ENCODE data around the gene KLF9. TPM values are rescaled to one million over a fixed set of nuclear protein-coding genes. Genes with fewer than 3 reads are reported as not detected.

KLF9 gene
- total and polyA plus RNA-seq, 2 experiments from 2014 or later = 2.5 to 14.3 TPM

DNA sequence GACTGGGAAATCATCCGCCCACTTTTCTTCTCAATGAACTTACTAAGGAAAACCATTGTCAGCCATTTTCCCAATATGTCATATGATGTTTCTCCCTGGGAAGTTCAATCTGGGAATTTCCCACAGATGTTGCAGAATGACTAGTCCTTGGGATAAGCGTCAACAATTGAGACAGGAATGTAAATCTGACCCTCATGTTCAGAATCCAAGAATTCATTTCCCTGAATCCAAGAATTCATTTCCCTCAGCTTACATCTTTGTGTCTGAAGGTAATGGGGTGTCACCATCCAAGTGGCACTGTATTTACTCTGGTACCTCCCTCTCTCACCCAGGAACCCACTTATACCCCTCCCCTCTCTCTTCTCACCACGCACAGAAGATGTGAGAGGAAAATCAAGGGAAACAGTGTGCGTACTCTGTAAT, 7.4 kb downstream of the KLF9 start:
- in situ Hi-C loops (cut with MboI) = no loop called here
- peak overlapping the region; percentile 68 for H3K9ac ChIP-seq
- peak; percentile 84 for DNase-seq
- peak overlapping the region; percentile 86 for H3K27ac ChIP-seq
- peaks cover 97% of the 10 kb centered on the region for H3K79me2 ChIP-seq (ENCODE audit: insufficient read depth)
- no peaks in the 10 kb centered on the region for H3K9me3 ChIP-seq (ENCODE audit: low read depth)
- peaks cover 40% of the 10 kb centered on the region for H3F3A ChIP-seq (ENCODE audit: insufficient read depth)
- TF ChIP-seq EZH2phosphoT487 (IDR thresholded peaks at IDR 0.05; ENCODE audit: insufficient read depth, low read depth) (no peak), EZH2 (IDR thresholded peaks at IDR 0.05; ENCODE audit: insufficient read depth, poor library complexity, severe bottlenecking) (no peak)
- H4K20me1 ChIP-seq (ENCODE audit: insufficient read depth) = 0 out of 2 replicates have a peak, but pooled peaks cover 3% of the 10 kb centered on the region
- no peak overlapping the region for H2AFZ ChIP-seq
- H3K4me3 ChIP-seq = no peak overlapping the region
- H3K36me3 ChIP-seq (ENCODE audit: low read depth) = no peaks in the 10 kb centered on the region
- H3K9me2 ChIP-seq (ENCODE audit: insufficient read depth) = no peaks in the 10 kb centered on the region
- H3K27me3 ChIP-seq (replicated peaks; ENCODE audit: insufficient read depth) = no peaks in the 10 kb centered on the region
- 56 to 61% methylated on average over 4 of the region's 4 CpGs for WGBS, 2 experiments (ENCODE audit: low coverage in 1 of 2, low lambda C conversion rate in 2 of 2, missing lambda C conversion rate in 2 of 2)
- H3K4me1 ChIP-seq (ENCODE audit: insufficient read depth) = peaks cover 63% of the 10 kb centered on the region
- peak overlapping the region; percentile 39 for H3K4me2 ChIP-seq (ENCODE audit: unreplicated experiment)

DNA sequence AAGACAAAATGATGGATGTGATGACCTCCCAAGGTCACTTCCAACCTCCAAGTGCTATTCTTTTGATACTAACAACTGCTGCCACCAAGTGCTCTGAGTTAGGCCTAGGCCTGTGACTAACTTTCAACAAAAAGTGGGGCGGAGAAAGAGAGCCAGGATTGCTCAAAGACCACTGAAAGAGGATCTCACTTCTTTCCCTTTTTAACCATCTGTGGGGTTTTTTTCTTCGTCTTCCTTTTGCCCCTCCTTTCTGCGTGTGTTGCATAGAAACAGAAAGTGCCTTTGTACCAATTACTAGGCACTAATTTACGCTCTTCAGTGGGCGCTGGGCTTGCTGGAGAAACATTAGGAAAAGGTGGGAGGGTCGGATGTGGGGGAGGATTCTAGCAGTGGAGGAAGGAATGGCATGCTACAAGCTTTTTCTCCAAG, 8.0 kb downstream of the KLF9 start:
- no peaks in the 10 kb centered on the region for H3K27me3 ChIP-seq (replicated peaks; ENCODE audit: insufficient read depth)
- TF ChIP-seq EZH2phosphoT487 (IDR thresholded peaks at IDR 0.05; ENCODE audit: insufficient read depth, low read depth) (no peak), EZH2 (IDR thresholded peaks at IDR 0.05; ENCODE audit: insufficient read depth, poor library complexity, severe bottlenecking) (no peak)
- peak overlapping the region; percentile 39 for H3K4me2 ChIP-seq (ENCODE audit: unreplicated experiment)
- no peaks in the 10 kb centered on the region for H3K36me3 ChIP-seq (ENCODE audit: low read depth)
- H3K9ac ChIP-seq = peak overlapping the region; percentile 68
- 63% methylated on average over 6 of the region's 6 CpGs for WGBS, 2 experiments (ENCODE audit: low coverage in 1 of 2, low lambda C conversion rate in 2 of 2, missing lambda C conversion rate in 2 of 2)
- H3K4me1 ChIP-seq (ENCODE audit: insufficient read depth) = peaks cover 63% of the 10 kb centered on the region
- no peak overlapping the region for H3K4me3 ChIP-seq
- peaks cover 98% of the 10 kb centered on the region for H3K79me2 ChIP-seq (ENCODE audit: insufficient read depth)
- DNase-seq = peak; percentile 45
- H3F3A ChIP-seq (ENCODE audit: insufficient read depth) = peaks cover 36% of the 10 kb centered on the region
- H4K20me1 ChIP-seq (ENCODE audit: insufficient read depth) = 0 out of 2 replicates have a peak, but pooled peaks cover 3% of the 10 kb centered on the region
- no peaks in the 10 kb centered on the region for H3K9me3 ChIP-seq (ENCODE audit: low read depth)
- in situ Hi-C loops (cut with MboI) = no loop called here
- H3K27ac ChIP-seq = peak overlapping the region; percentile 86
- no peaks in the 10 kb centered on the region for H3K9me2 ChIP-seq (ENCODE audit: insufficient read depth)
- no peak overlapping the region for H2AFZ ChIP-seq

GRCh38 chr9:70405808-70406433, 8.5 kb downstream of the KLF9 start:
- Histone ChIP-seq H3K4me3 (no peak overlapping the region), H2AFZ (no peak overlapping the region), H3K4me2 (ENCODE audit: unreplicated experiment) (no peak overlapping the region), H4K20me1 (ENCODE audit: insufficient read depth) (0 out of 2 replicates have a peak, but pooled peaks cover 3% of the 10 kb centered on the region), H3K27ac (peak overlapping the region; percentile 86), H3K79me2 (ENCODE audit: insufficient read depth) (peaks cover 98% of the 10 kb centered on the region), H3K9me2 (ENCODE audit: insufficient read depth) (no peaks in the 10 kb centered on the region), H3K27me3 (replicated peaks; ENCODE audit: insufficient read depth) (no peaks in the 10 kb centered on the region), H3K36me3 (ENCODE audit: low read depth) (no peaks in the 10 kb centered on the region), H3K4me1 (ENCODE audit: insufficient read depth) (peaks cover 63% of the 10 kb centered on the region), H3F3A (ENCODE audit: insufficient read depth) (peaks cover 31% of the 10 kb centered on the region), H3K9me3 (ENCODE audit: low read depth) (no peaks in the 10 kb centered on the region), H3K9ac (peak overlapping the region; percentile 68)
- TF ChIP-seq EZH2phosphoT487 (IDR thresholded peaks at IDR 0.05; ENCODE audit: insufficient read depth, low read depth) (no peak), EZH2 (IDR thresholded peaks at IDR 0.05; ENCODE audit: insufficient read depth, poor library complexity, severe bottlenecking) (no peak)
- no peak for DNase-seq
- in situ Hi-C loops (cut with MboI) = no loop called here
- WGBS, 2 experiments (ENCODE audit: low coverage in 1 of 2, low lambda C conversion rate in 2 of 2, missing lambda C conversion rate in 2 of 2) = 71 to 72% methylated on average over 3 of the region's 3 CpGs

DNA sequence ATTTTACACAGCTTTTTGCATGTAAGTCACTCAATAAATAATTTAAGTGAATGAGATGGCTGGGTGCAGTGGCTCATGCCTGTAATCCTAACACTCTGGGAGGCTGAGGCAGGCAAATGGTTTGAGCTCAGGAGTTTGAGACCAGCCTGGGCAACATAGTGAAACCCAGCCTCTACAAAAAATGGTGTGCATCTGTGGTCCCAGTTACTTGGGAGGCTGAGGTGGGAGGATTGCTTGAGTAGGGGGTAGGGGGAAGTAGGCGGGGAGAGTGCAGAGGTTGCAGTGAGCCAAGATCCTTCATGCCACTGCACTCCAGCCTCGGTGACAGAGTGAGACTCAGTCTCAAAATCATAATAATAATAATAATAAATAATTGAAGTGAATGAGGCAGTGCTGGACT, 10.2 kb downstream of the KLF9 start:
- no peaks in the 10 kb centered on the region for H3K9me3 ChIP-seq (ENCODE audit: low read depth)
- H3K9ac ChIP-seq = peak overlapping the region; percentile 49
- in situ Hi-C loops (cut with MboI) = no loop called here
- H3K4me3 ChIP-seq = peak overlapping the region; percentile 43; the same call in 1 of the 2 replicates
- no peaks in the 10 kb centered on the region for H3K36me3 ChIP-seq (ENCODE audit: low read depth)
- no peak for DNase-seq
- peak overlapping the region; percentile 73 for H3K27ac ChIP-seq
- peaks cover 14% of the 10 kb centered on the region for H3F3A ChIP-seq (ENCODE audit: insufficient read depth)
- 74 to 80% methylated on average over 2 of the region's 2 CpGs for WGBS, 2 experiments (ENCODE audit: low coverage in 1 of 2, low lambda C conversion rate in 2 of 2, missing lambda C conversion rate in 2 of 2)
- peak overlapping the region; percentile 55 for H3K4me2 ChIP-seq (ENCODE audit: unreplicated experiment)
- H2AFZ ChIP-seq = no peak overlapping the region
- TF ChIP-seq EZH2 (IDR thresholded peaks at IDR 0.05; ENCODE audit: insufficient read depth, poor library complexity, severe bottlenecking) = no peak
- no peak for TF ChIP-seq EZH2phosphoT487 (IDR thresholded peaks at IDR 0.05; ENCODE audit: insufficient read depth, low read depth)
- no peaks in the 10 kb centered on the region for H3K27me3 ChIP-seq (replicated peaks; ENCODE audit: insufficient read depth)
- no peaks in the 10 kb centered on the region for H3K9me2 ChIP-seq (ENCODE audit: insufficient read depth)
- peaks cover 47% of the 10 kb centered on the region for H3K4me1 ChIP-seq (ENCODE audit: insufficient read depth)
- H3K79me2 ChIP-seq (ENCODE audit: insufficient read depth) = peaks cover 98% of the 10 kb centered on the region
- H4K20me1 ChIP-seq (ENCODE audit: insufficient read depth) = peaks cover 6% of the 10 kb centered on the region; the same call in 1 of the 2 replicates

All from GM23248 (cell line).